HEK293T (cell line): ENCODE results near the gene LIN28B.

Experiments
- CTCF ChIA-PET: fragments of 350-600 bp; formaldehyde crosslinking; extraction: SDS; loops from one replicate; lab custom pipeline; 2021; ENCODE audit warnings: antibody characterized with exemption, inconsistent platforms; lab: Yijun Ruan, JAX
- POLR2A ChIA-PET: fragments of 350-600 bp; formaldehyde crosslinking; extraction: SDS; loops from one replicate; lab custom pipeline; 2020; ENCODE audit warnings: antibody characterized with exemption, inconsistent platforms; lab: Yijun Ruan, JAX
- DNase-seq: peaks from one replicate; pipeline ENCODE4 v3.0.0; 2012; ENCODE audit warnings: mixed read lengths; ENCODE audit errors: extremely low spot score
- ARNT ChIP-seq: fragments of 450-650 bp; IDR thresholded peaks from 2 replicates; pipeline ENCODE4 v1.6.1; 2017; ENCODE audit warnings: mild to moderate bottlenecking
- BHLHE40 ChIP-seq: fragments of 450-650 bp; IDR thresholded peaks from 2 replicates; pipeline ENCODE4 v1.6.1; 2016; ENCODE audit warnings: mild to moderate bottlenecking, moderate library complexity, borderline replicate concordance
- CTBP1 ChIP-seq: fragments of 450-650 bp; IDR thresholded peaks from 2 replicates; pipeline ENCODE4 v1.6.1; 2016; ENCODE audit warnings: borderline replicate concordance
- ELF4 ChIP-seq: fragments of 450-650 bp; IDR thresholded peaks from 2 replicates; pipeline ENCODE4 v1.6.1; 2017; ENCODE audit warnings: antibody characterized with exemption
- FOXA1 ChIP-seq: fragments of 450-650 bp; IDR thresholded peaks from 2 replicates; pipeline ENCODE4 v1.6.1; 2016; ENCODE audit warnings: mild to moderate bottlenecking
- FOXK2 ChIP-seq: fragments of 450-650 bp; IDR thresholded peaks from 2 replicates; pipeline ENCODE4 v1.6.1; 2016; ENCODE audit warnings: mild to moderate bottlenecking
- FOXM1 ChIP-seq: fragments of 450-650 bp; IDR thresholded peaks from 2 replicates; pipeline ENCODE4 v1.6.1; 2017; ENCODE audit warnings: mild to moderate bottlenecking, borderline replicate concordance
- HDGF ChIP-seq: fragments of 450-650 bp; IDR thresholded peaks from 2 replicates; pipeline ENCODE4 v1.6.1; 2017; ENCODE audit warnings: antibody characterized with exemption, borderline replicate concordance
- L3MBTL2 ChIP-seq: fragments of 450-650 bp; conservative IDR thresholded peaks from 2 replicates; pipeline ENCODE4 v1.6.1; 2016; ENCODE audit warnings: mild to moderate bottlenecking
- LEF1 ChIP-seq: fragments of 450-650 bp; IDR thresholded peaks from 2 replicates; pipeline ENCODE4 v1.6.1; 2017; ENCODE audit warnings: mild to moderate bottlenecking, borderline replicate concordance
- NFRKB ChIP-seq: fragments of 450-650 bp; IDR thresholded peaks from 2 replicates; pipeline ENCODE4 v1.6.1; 2016; ENCODE audit warnings: mild to moderate bottlenecking, moderate library complexity
- SP1 ChIP-seq: fragments of 450-650 bp; IDR thresholded peaks from 2 replicates; pipeline ENCODE4 v1.6.1; 2017
- SUZ12 ChIP-seq: fragments of 450-650 bp; IDR thresholded peaks from 2 replicates; pipeline ENCODE4 v1.6.1; 2016; ENCODE audit warnings: mild to moderate bottlenecking
- TARDBP ChIP-seq: fragments of 450-650 bp; IDR thresholded peaks from 2 replicates; pipeline ENCODE4 v1.6.1; 2016
- ZNF384 ChIP-seq: fragments of 450-650 bp; IDR thresholded peaks from 2 replicates; pipeline ENCODE4 v1.6.1; 2016
- TF ChIP-seq, protein P1 (sequence below): fragments of 450-650 bp; IDR thresholded peaks from 2 replicates; pipeline ENCODE4 v1.6.1; 2016

The LIN28B gene

DNA sequence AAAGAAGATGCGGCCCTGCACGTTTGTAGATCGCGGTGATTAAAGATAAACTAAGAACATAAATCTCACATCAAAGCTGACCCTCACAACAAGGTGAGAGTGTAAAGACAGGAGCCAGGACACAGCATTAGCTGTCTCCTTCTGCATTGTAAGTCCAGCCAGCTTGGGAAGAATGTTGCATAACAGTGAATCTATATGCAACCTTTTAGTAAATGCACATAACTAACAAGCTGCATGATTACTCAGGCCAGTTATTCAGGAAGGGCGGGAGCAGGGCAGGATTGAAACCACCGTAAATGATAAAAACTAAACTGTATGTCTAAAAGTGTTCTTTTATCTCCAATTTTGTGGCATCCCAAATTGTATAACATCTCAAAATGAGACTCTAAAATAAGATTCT lies 165.8 kb downstream of the LIN28B start:
- CTCF ChIA-PET = no interaction called here
- no peak for TF ChIP-seq FOXA1
- TF ChIP-seq NFRKB = no peak
- no peak for TF ChIP-seq SP1
- no peak for TF ChIP-seq FOXK2
- TF ChIP-seq, protein P1, sequence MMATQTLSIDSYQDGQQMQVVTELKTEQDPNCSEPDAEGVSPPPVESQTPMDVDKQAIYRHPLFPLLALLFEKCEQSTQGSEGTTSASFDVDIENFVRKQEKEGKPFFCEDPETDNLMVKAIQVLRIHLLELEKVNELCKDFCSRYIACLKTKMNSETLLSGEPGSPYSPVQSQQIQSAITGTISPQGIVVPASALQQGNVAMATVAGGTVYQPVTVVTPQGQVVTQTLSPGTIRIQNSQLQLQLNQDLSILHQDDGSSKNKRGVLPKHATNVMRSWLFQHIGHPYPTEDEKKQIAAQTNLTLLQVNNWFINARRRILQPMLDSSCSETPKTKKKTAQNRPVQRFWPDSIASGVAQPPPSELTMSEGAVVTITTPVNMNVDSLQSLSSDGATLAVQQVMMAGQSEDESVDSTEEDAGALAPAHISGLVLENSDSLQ = no peak
- TF ChIP-seq LEF1 = no peak
- no peak for TF ChIP-seq HDGF
- TF ChIP-seq L3MBTL2 = no peak
- TF ChIP-seq BHLHE40 = no peak
- TF ChIP-seq TARDBP = no peak
- TF ChIP-seq CTBP1 = no peak
- TF ChIP-seq ELF4 = no peak
- no peak for TF ChIP-seq SUZ12
- TF ChIP-seq ZNF384 = no peak
- no peak for TF ChIP-seq ARNT
- TF ChIP-seq FOXM1 = no peak
- no peak for DNase-seq
- POLR2A ChIA-PET = no interaction called here
